ENCODE results near the gene ICOS. TPM values are rescaled to one million over a fixed set of nuclear protein-coding genes. Genes with fewer than 3 reads are reported as not detected.
"Not testable (repeated sequence)": the region's sequence is repeated elsewhere in the genome, so short reads cannot be mapped to it uniquely, and the experiment has no call there.

Gene ICOS
- total RNA-seq, 1 experiment from 2014 or later: not detected

DNA sequence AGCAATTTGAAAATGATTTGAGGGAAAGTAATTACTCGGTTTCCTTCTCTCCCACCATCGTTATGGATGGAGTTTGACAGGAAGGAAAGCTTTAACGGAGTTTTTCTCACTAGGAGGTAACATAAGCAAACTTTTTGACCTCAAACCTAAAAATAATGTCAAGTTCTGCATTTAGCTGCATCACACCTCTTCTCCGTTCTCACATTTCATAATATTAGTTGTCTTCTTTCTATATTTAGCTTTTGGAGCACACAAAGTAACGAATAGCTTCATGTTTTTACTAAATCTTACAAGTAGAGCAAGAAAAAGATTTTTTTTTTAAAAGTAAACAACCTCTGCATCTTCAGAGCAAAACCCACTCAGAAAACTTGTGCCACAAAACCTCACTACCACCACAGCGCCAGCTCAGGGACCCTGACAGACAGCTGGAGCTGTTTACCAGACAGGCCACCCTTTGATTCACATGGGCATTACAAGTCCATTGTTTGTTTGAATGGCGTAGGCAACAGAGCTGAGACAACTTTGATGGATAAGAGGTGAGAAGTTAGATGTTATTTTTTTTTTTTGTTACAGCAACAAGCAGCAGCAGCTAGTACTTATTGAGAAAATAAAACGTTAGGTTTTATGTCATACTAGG, 21.9 kb upstream of the ICOS start:
- in situ Hi-C loops (cut with HindIII; ENCODE audit: low sequenced_read_pairs): no loop called here
- DNase-seq (ENCODE audit: low spot score): no peak

- no peak for DNase-seq (ENCODE audit: low spot score)
- in situ Hi-C loops (cut with HindIII; ENCODE audit: low sequenced_read_pairs): no loop called here
Measured at GRCh38 chr2:203915256-203915655, 21.3 kb upstream of the ICOS start.

- DNase-seq (ENCODE audit: low spot score): no peak
- in situ Hi-C loops (cut with HindIII; ENCODE audit: low sequenced_read_pairs): no loop called here
Measured at GRCh38 chr2:203916756-203917155, 19.8 kb upstream of the ICOS start.

- in situ Hi-C loops (cut with HindIII; ENCODE audit: low sequenced_read_pairs): no loop called here
- no peak for DNase-seq (ENCODE audit: low spot score)
Measured at GRCh38 chr2:203918264-203918663, 18.3 kb upstream of the ICOS start.

- in situ Hi-C loops (cut with HindIII; ENCODE audit: low sequenced_read_pairs): no loop called here
- no peak for DNase-seq (ENCODE audit: low spot score)
Measured at GRCh38 chr2:203918839-203919238, 17.7 kb upstream of the ICOS start.

GRCh38 chr2:203925512-203926158, 10.9 kb upstream of the ICOS start:
- in situ Hi-C loops (cut with HindIII; ENCODE audit: low sequenced_read_pairs): no loop called here
- no peak for DNase-seq (ENCODE audit: low spot score)

- DNase-seq (ENCODE audit: low spot score): no peak
- in situ Hi-C loops (cut with HindIII; ENCODE audit: low sequenced_read_pairs): no loop called here
Measured at GRCh38 chr2:203928849-203929248, 7.7 kb upstream of the ICOS start.

DNA sequence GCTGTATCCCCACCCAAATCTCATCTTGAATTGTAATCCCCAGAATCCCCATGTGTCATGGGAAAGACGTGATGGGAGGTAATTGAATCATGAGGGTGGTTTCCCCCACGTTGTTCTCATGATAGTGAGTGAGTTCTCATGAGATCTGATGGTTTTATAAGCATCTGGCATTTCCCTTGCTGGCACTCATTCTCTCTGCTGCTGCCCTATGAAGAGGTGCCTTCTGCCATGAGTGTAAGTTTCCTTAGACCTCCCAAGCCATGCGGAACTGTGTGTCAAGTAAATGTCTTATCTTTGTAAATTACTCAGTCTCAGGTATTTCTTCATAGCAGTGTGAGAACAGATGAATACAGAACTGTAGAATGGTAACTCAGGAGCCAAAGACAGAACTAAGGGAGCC, 5.3 kb upstream of the ICOS start:
- DNase-seq (ENCODE audit: low spot score); in situ Hi-C loops (cut with HindIII; ENCODE audit: low sequenced_read_pairs): not testable (repeated sequence)

DNA sequence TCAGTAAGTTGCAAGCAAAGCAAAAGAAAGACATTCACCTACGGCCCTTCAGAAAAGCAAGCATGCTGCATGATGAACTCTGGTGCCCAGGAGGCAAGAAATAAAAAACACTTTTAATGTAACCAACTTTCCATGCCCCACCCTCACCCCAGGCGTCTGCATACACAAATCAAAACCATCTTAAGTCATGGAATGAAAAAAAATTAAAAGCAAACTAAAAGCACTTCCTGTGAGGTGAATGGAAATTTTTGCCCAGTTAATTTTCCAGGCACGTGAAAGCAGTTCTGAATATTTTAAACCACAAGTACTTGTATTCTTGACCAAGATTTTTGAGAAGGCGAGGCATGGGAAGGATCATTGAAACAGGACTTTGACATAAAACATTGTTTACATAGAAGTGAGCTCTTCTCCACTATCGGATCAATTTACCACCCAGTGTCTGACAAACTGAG, 2.5 kb upstream of the ICOS start:
- in situ Hi-C loops (cut with HindIII; ENCODE audit: low sequenced_read_pairs): no loop called here
- DNase-seq (ENCODE audit: low spot score): no peak

DNA sequence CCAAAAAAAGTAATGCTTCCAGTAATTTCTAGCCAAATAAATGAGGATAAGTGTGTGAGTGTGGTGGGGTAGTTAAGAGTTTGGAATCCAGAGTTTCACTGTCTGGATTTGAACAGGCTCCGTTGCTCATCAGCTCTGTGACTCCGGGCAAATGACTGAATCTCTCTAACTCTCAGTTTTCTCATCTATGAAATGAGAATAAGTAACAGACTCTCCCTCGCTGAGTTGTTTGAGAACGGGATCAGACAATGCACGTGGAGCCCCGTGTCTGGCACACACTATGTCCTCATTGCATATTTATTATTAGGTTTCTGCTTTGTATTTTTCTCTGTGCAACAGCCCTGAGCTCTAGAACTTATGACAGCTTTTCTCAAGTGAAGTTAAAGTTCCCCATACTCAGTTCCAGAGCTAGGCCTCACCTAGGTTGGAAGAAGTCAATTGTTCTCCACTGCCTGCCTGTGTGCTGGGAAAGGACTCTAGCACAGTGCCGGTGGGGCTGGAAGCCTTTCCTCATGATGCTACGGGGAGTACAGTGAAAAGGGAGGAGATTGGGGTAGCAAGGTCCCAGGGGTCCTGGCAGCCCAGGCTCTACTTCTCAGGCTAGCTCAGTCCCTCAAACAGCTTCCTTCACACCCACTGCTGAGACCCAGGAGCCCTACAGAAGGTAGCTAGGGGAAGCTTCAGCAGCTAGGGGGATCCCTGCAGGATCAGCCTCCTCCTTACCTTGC, 1.7 kb upstream of the ICOS start:
- in situ Hi-C loops (cut with HindIII; ENCODE audit: low sequenced_read_pairs): no loop called here
- no peak for DNase-seq (ENCODE audit: low spot score)

- DNase-seq (ENCODE audit: low spot score): no peak
- in situ Hi-C loops (cut with HindIII; ENCODE audit: low sequenced_read_pairs): no loop called here
Measured at GRCh38 chr2:203935568-203935967, 995 bp upstream of the ICOS start.

DNA sequence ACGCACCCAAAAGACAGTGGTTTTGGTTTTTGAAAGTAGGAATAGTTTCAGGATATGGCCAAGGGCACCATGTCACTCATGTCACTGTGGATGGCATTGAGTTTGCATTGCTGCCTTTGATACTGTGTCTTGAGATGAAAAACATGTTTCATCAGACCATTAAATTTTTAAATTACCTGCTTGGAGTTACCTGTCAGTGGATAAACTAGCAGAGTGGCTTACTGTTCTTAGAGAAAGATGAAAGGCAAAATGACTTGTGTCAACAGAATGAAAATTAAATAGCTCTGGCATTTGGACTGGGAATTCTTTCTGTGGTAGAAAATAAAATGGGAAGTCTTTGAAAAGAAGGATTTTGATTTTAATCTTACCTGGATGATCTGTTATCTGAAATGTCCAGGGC, 386 bp downstream of the ICOS start:
- in situ Hi-C loops (cut with HindIII; ENCODE audit: low sequenced_read_pairs): no loop called here
- DNase-seq (ENCODE audit: low spot score): no peak

DNA sequence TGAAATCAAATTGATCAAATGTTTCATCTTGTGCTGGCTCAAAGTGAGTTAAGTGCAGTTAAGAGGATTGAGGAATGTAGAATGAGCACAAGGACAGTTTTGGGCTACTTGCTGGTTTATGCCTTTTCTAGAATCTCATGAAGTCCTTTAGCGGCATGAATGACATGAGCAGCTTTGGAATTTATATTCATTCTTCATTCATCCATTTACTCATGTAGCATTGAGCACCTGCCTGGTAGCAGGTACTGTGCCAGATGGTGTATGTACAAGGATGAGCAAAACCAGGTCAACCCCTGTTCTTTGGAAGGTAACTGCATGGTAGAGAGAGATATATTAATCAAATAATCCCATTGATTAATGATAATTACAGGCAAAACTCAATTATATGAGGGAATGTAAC, 1.2 kb downstream of the ICOS start:
- in situ Hi-C loops (cut with HindIII; ENCODE audit: low sequenced_read_pairs): no loop called here
- DNase-seq (ENCODE audit: low spot score): no peak

- no peak for DNase-seq (ENCODE audit: low spot score)
- in situ Hi-C loops (cut with HindIII; ENCODE audit: low sequenced_read_pairs): no loop called here
Measured at GRCh38 chr2:203940039-203940438, 3.5 kb downstream of the ICOS start.

DNA sequence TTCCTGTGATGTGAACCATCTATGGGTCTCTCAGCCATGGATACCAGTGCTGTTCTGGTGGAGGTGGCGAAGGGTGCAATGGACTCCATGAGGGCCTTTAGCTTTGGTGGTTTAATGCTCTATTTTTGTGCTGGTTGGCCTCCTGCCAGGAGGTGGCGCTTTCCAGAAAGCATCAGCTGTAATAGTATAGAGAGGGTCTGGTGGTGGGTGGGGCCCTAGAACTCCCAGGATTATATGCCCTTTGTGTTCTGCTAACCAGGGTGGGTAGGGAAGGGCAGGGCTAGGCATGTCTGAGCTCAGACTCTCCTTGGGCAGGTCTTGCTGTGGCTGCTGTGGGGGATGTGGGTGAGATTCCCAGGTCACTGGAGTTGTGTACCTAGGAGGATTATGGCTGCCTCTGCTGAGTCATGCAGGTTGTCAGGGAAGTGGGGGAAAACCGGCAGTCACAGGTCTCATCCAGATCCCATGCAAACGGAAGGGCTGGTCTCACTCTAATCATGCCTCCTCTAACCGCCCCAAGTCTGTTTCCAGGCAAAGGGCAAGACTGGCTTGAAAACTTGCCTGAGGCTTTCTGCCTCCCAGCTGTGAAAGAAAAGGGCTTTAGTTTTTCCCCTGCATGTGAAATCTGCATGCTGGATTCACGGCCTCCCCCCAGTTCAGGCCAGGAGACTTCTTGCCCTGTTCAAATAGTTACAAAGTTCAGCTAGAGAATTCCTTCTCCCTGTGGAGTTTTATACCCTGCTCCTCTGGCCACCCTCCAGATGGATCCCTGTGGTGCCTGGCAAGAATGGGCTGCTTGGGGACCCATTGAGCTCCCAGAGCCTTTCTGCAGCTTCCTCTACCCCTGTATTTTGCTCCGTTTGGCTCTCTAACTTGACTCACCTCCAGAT, 7.2 kb downstream of the ICOS start:
- in situ Hi-C loops (cut with HindIII; ENCODE audit: low sequenced_read_pairs); DNase-seq (ENCODE audit: low spot score): not testable (repeated sequence)

GRCh38 chr2:203948733-203949132, 12.2 kb downstream of the ICOS start:
- in situ Hi-C loops (cut with HindIII; ENCODE audit: low sequenced_read_pairs): no loop called here
- no peak for DNase-seq (ENCODE audit: low spot score)

- in situ Hi-C loops (cut with HindIII; ENCODE audit: low sequenced_read_pairs): no loop called here
- no peak for DNase-seq (ENCODE audit: low spot score)
Measured at GRCh38 chr2:203949228-203949627, 12.7 kb downstream of the ICOS start.

DNA sequence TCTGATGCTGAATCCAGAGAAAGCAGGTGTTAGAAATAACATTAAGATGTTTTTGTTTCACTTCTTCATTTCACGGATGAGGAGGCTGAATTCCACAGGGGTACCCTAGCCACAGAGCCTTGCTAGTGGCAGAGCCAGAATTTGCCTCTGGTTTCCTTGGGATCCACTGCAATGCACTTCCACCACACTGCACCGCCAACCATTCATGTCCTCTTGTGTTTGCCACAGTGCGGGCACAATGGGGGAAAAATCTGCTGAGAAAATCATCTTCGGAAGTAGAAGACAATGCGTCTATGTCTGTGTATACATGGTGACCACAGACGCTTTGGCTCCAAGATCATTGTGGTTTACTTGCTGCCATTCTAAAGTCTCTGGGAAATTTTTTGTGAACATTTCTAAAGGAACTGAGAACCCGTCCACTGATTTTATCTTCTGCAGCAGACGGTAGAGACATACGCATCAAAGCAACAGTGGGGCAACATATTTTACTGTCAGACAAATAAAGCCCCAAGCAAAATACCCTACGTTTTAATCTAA, 14.9 kb downstream of the ICOS start:
- no peak for DNase-seq (ENCODE audit: low spot score)
- in situ Hi-C loops (cut with HindIII; ENCODE audit: low sequenced_read_pairs): no loop called here

DNA sequence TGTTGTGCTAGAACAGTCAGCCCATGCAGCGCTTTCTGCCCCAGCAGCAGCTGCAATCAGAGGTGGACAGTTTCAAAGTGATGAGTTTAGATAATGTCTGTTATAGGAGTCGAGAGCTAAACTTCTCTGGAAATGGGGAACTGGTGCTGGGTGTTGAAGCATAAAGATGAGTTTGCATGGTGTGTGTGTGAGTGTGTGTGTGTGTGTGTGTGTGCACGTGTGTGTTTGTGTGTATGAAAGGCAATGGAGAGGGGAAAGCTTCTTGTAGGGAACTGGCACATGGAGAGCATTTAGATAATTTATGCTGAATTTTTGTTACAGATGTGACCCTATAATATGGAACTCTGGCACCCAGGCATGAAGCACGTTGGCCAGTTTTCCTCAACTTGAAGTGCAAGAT, 22.7 kb downstream of the ICOS start:
- DNase-seq (ENCODE audit: low spot score): no peak
- in situ Hi-C loops (cut with HindIII; ENCODE audit: low sequenced_read_pairs): no loop called here

All from G401 (cell line).